Caki2 (cell line): Measurements from ENCODE around the gene CACUL1. TPM values are rescaled to one million over a fixed set of nuclear protein-coding genes. Genes with fewer than 3 reads are reported as not detected.
"Not testable (repeated sequence)": the region's sequence is repeated elsewhere in the genome, so short reads cannot be mapped to it uniquely, and the experiment has no call there.

Experiments used
- DNase-seq: peaks from one replicate; pipeline ENCODE4 v3.0.0-alpha.2; 2015; ENCODE audit warnings: low read depth
- in situ Hi-C: cut with HindIII; loops from 2 replicates; pipeline ENCODE4 v1.10.0; 2016; ENCODE audit warnings: low sequenced_read_pairs, low pct_unique_long_range_greater_than_20kb, mixed read lengths
- total RNA-seq: library from RNA; depleted of rRNA; stranded (reverse); fragments of >200 nt; shearing (Covaris generic); gene quantifications from 2 replicates; pipeline ENCODE4 v1.2.3, GENCODE V29; 2014; ENCODE audit warnings: low replicate concordance

The CACUL1 gene
- total RNA-seq, 1 experiment from 2014 or later = 19.0 TPM

GRCh38 chr10:118669020-118669791 is 85.6 kb downstream of the CACUL1 start:
- DNase-seq = no peak
- in situ Hi-C loops = no loop called here

- no peak for DNase-seq
- in situ Hi-C loops = no loop called here
Measured at GRCh38 chr10:118668228-118668952, 86.4 kb downstream of the CACUL1 start.

- in situ Hi-C loops = no loop called here
- DNase-seq = no peak
Measured at GRCh38 chr10:118667732-118668131, 87.0 kb downstream of the CACUL1 start.

- no peak for DNase-seq
- in situ Hi-C loops = no loop called here
Measured at GRCh38 chr10:118666350-118666749, 88.4 kb downstream of the CACUL1 start.

- in situ Hi-C loops = no loop called here
- no peak for DNase-seq
Measured at GRCh38 chr10:118664321-118664720, 90.4 kb downstream of the CACUL1 start.

- in situ Hi-C loops = no loop called here
- no peak for DNase-seq
Measured at GRCh38 chr10:118663176-118663575, 91.6 kb downstream of the CACUL1 start.

- DNase-seq = peak; percentile 6
- in situ Hi-C loops = no loop called here
Measured at GRCh38 chr10:118662228-118663035, 92.3 kb downstream of the CACUL1 start.

GRCh38 chr10:118658762-118659161 is 96.0 kb downstream of the CACUL1 start:
- in situ Hi-C loops = no loop called here
- DNase-seq = no peak

- DNase-seq, in situ Hi-C loops: not testable (repeated sequence)
Measured at GRCh38 chr10:118658168-118658567, 96.6 kb downstream of the CACUL1 start.

GRCh38 chr10:118645294-118645693 is 109.5 kb downstream of the CACUL1 start:
- in situ Hi-C loops, DNase-seq: not testable (repeated sequence)

- in situ Hi-C loops = no loop called here
- no peak for DNase-seq
Measured at GRCh38 chr10:118642228-118642627, 112.5 kb downstream of the CACUL1 start.

- in situ Hi-C loops = no loop called here
- DNase-seq = no peak
Measured at GRCh38 chr10:118638680-118639079, 116.1 kb downstream of the CACUL1 start.

GRCh38 chr10:118635674-118636402 is 118.9 kb downstream of the CACUL1 start:
- in situ Hi-C loops = no loop called here
- DNase-seq = no peak

- DNase-seq = no peak
- in situ Hi-C loops = no loop called here
Measured at GRCh38 chr10:118633786-118634185, 121.0 kb downstream of the CACUL1 start.

GRCh38 chr10:118629211-118629610 is 125.6 kb downstream of the CACUL1 start:
- DNase-seq = no peak
- in situ Hi-C loops = no loop called here

GRCh38 chr10:118628397-118628796 is 126.4 kb downstream of the CACUL1 start:
- no peak for DNase-seq
- in situ Hi-C loops = no loop called here

- in situ Hi-C loops = no loop called here
- DNase-seq = no peak
Measured at GRCh38 chr10:118626953-118627352, 127.8 kb downstream of the CACUL1 start.
